ENCODE measurements around the gene NACC2.

GRCh38 chr9:135991771-135992170, 103.3 kb downstream of the NACC2 start:
- TF ChIP-seq ATF2 (tag by site-specific recombination; IDR thresholded peaks at IDR 0.05; ENCODE audit: low read depth), result no peak
- TF ChIP-seq CTCF (tag by site-specific recombination; IDR thresholded peaks at IDR 0.05), result no peak
- no peak for TF ChIP-seq TRIM28 (IDR thresholded peaks at IDR 0.05; ENCODE audit: borderline replicate concordance, low read length)
- no peak for TF ChIP-seq PBX3 (CRISPR knock-in tag; IDR thresholded peaks at IDR 0.05)
- TF ChIP-seq IKZF3 (tag by site-specific recombination; IDR thresholded peaks at IDR 0.05), result no peak
- TF ChIP-seq SETDB1 (IDR thresholded peaks at IDR 0.05; ENCODE audit: insufficient read length, low read length), result no peak
- no peak for TF ChIP-seq HOXA7 (CRISPR knock-in tag; IDR thresholded peaks at IDR 0.05; ENCODE audit: borderline replicate concordance)
- no peak for TF ChIP-seq ZNF132 (tag by site-specific recombination; IDR thresholded peaks at IDR 0.05; ENCODE audit: borderline replicate concordance)
- TF ChIP-seq ZNF239 (tag by site-specific recombination; IDR thresholded peaks at IDR 0.05), result no peak
- TF ChIP-seq REPIN1 (tag by site-specific recombination; IDR thresholded peaks at IDR 0.05; ENCODE audit: low read depth), result no peak
- no peak for TF ChIP-seq PATZ1 (tag by site-specific recombination; IDR thresholded peaks at IDR 0.05)
- no peak for TF ChIP-seq ZSCAN5A (tag by site-specific recombination; IDR thresholded peaks at IDR 0.05)
- TF ChIP-seq ZNF311 (tag by site-specific recombination; IDR thresholded peaks at IDR 0.05; ENCODE audit: borderline replicate concordance), result no peak

All from HEK293 (cell line).